HG02885 (cell line): ENCODE results near the gene KCNQ2.

Source experiments
- ATAC-seq: cut with Tn5 transposase; IDR thresholded peaks from one replicate; pipeline ENCODE4 v1.9.1; 2021; ENCODE audit warnings: mild to moderate bottlenecking; ENCODE audit not compliant: unreplicated experiment, poor library complexity

KCNQ2 gene

GRCh38 chr20:63441136-63442099 is 31.0 kb downstream of the KCNQ2 start:
- no peak for ATAC-seq

GRCh38 chr20:63440366-63440955 is 32.0 kb downstream of the KCNQ2 start:
- no peak for ATAC-seq

GRCh38 chr20:63439866-63440265 is 32.6 kb downstream of the KCNQ2 start:
- ATAC-seq = no peak

GRCh38 chr20:63438121-63438520 is 34.3 kb downstream of the KCNQ2 start:
- ATAC-seq = no peak

- no peak for ATAC-seq
Observed at GRCh38 chr20:63435552-63435951, 36.9 kb downstream of the KCNQ2 start.

GRCh38 chr20:63434599-63435378 is 37.7 kb downstream of the KCNQ2 start:
- ATAC-seq = no peak

DNA sequence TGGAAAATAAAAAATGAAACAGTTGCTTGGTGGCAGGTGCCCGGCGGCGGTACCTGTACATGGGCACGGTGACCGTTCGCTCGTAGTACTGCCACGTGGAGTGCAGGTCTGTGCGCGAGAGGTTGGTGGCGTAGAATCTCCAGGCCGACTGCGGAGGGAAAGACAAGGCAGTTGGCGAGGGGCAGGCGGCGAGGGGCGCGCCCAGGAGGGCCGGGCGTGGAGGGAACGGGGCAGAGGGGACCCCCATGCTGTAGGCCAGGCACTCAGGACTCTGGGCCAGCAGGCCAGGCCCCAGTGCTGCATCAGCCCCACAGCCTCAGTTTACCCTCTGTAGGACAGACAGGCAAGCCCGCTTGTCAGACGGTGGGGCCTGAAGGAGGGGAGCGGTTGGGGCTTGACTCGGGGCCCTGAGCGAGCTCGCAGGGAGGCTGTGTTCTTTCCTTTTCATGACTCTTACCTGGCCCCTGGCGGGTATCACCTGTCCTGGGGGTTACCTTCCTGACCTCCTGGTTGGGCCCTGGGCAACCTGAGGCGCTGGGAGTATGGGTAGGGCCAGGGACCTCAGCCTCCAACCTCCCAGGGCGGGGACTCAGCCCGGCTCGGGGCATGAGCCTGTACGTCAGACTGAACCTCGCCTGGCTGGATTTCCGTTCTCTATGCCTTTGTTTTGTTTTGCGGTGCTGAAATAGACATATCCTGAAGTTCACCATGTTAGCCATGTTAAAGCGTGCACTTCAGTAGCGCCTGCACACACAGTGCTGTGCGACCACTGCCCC is 38.5 kb downstream of the KCNQ2 start:
- ATAC-seq = no peak

DNA sequence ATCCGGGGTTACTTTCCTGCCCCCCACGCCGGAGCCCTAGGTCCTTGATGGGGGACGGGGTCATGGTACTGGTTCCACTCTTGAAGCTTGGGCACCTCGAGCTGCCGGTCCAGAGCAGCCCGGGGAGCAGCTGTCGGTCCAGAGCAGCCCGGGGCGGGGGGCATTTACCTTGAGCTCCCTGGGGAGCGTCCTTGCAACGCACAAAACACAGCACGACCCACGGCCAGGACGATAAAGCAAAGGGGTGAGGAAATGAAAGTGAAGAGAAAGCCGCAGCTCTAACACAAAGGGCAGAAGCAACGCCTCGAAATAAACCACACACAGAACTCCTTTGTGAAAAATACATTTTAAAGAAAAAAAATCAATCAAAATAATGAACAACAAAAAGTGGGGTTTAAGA is 39.1 kb downstream of the KCNQ2 start:
- no peak for ATAC-seq

- no peak for ATAC-seq
Observed at GRCh38 chr20:63432577-63433325, 39.7 kb downstream of the KCNQ2 start.

DNA sequence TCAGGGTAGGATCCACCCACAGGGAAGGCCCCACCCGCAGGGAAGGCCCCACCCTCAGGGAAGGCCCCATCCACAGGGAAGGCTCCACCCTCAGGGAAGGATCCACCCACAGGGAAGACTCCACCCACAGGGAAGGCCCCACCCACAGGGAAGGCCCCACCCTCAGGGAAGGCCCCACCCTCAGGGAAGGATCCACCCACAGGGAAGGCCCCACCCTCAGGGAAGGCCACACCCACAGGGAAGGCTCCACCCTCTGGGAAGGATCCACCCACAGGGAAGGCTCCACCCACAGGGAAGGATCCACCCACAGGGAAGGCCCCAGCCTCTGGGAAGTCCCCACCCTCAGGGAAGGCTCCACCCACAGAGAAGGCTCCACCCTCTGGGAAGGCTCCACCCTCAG is 40.5 kb downstream of the KCNQ2 start:
- ATAC-seq = no peak

- no peak for ATAC-seq
Observed at GRCh38 chr20:63430891-63431290, 41.6 kb downstream of the KCNQ2 start.

GRCh38 chr20:63429992-63430391 is 42.5 kb downstream of the KCNQ2 start:
- no peak for ATAC-seq

- no peak for ATAC-seq
Observed at GRCh38 chr20:63428906-63429575, 43.4 kb downstream of the KCNQ2 start.

- ATAC-seq = no peak
Observed at GRCh38 chr20:63427724-63428330, 44.6 kb downstream of the KCNQ2 start.

DNA sequence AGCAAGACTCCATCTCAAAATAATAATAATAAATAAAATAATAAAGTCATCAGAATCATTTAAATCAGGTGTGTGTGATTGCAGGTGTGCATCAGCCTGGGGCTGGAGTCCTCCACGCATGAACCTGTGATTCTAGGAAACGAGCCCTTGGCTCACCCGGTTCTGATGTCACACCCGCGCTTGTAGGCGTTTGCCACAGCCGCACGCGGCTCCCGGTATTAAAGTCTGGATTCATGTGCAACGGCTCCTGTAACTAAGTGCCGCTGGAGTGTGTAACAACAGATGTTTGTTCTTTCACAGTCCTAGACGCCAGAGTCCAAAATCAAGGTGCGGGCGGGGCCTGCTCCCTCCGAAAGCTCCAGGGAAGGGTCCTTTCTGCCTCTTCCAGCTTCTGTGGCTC is 45.2 kb downstream of the KCNQ2 start:
- ATAC-seq = no peak

DNA sequence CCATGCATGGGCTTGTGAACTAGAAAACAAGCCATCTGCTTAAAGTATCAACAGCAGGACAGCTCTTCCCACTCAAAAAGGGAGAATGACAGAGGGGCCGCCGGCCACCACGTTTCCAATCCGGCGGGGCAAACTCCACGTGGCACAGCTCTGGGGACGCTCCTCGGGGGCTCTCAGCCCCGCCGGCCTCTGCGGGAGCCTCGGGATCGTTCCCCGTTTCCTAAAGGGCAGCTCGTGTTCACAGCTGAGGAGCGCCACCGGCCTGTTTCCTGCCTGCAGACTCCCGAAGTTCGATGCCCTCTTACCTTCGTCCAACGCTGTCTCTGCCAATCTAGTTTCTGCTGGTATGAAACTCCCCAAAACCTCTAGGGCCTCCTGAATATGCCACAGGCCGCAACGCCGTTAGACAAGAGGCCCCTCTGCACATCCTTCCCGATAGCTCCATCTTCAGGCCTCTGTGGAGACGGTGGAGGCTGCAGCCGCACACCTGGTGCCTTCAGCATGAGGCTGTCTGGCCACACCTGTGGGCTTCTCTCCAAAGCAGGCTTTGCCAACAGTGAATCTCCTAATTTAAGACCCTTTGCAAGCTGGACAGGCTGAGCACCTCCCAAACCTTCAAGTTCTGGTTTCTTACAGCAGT is 46.5 kb downstream of the KCNQ2 start:
- ATAC-seq = no peak

DNA sequence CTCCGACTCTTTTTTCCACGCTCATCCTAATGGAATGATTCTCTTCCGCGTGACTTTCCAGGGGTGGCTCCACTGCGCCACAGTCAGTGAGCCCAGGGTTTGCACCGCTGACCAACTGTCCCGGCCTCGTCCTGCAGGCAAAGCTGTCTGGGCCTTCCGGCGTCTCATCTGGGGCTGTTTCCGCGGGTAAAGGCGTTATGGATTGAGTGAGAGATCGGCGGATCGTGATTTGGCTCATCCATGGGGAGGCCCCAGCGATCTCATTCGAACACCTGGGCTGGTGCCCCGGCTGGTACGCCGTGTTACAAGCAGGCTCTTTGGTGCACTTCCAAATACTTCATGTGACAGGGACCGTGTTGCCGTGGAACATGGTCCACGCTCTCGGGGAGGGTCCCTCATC is 47.8 kb downstream of the KCNQ2 start:
- no peak for ATAC-seq

DNA sequence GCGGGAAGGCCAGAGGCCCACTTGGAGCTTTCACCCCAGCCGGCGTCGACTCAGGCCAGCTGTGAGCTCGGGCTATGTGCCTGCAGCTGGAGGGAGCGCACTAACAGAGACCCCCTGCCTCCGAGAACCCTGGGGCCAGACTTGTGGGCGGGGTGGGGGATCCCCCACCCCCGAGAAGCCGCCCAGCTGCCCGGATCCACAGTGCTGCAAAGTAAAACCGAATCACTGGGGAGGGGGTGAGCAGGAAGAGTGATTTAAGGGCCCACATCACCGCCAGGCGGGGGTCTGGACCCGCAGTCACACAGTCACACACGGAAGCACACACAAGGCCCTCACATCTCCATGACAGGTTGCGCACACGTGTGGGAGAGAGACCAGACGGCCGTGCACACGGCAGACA is 48.7 kb downstream of the KCNQ2 start:
- no peak for ATAC-seq
